NCI-H2171 (cell line): Measurements from ENCODE around the gene TPPP.
A peak's percentile ranks its signal among the peaks of the same experiment; 100 is the strongest.

Experiments
- DNase-seq: peaks from one replicate; lab custom pipeline; 2025; lab: John Stamatoyannopoulos, UW

TPPP gene

DNA sequence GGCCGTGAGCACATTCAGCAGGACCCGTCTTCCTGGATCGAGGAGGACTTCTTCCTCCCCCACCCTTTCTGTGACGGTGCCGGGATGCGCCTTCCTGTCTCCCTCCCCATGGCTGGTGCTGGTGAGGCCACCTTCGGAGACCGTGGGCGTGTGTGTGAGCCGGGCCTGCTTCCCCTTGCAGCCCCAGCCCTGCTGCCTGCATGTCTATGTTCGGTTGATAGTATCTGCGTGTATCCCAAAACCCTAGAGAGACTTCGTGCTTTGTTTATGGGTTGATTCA lies 68.3 kb downstream of the TPPP start:
- DNase-seq = no peak

DNA sequence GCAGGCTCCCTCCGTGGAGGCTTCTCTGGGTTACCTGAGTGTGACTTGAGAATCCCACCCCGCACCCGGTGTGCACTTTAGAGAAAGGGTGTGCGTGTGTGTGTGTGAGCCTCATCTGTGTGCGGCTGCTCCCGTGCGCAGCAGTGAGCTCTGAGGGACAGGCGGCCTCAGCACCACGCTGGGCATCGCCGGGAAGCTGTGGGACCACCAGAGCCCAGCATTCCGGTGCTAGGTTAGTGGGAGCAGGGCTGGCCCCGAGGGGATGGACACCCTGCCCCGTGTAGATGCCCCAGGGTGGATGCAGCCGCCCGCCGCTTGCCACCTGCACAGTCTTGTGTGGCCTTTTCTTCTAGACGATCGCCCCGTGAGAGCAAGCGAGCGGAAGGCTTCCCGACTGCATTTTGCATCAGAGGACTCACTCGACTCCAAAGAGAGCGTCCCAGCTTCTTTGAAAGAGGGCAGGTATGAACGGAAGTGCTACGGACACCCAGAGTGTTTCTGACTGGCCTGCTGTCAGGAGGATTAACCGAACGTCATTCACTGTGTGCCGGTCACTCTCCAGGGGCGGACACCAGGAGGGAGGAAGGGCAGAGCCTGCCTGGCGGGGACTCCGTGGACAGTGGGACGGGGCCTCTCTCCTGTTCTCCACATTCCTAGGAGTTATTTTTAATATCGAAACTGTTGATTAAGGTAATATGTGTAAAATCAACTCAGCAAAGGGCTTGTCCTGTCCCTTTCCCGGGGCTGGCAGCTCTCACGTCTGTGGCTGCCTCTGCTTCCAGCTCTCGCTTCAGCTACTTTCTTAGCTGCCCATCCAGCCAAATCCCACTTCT lies 68.8 kb downstream of the TPPP start:
- DNase-seq = no peak

DNA sequence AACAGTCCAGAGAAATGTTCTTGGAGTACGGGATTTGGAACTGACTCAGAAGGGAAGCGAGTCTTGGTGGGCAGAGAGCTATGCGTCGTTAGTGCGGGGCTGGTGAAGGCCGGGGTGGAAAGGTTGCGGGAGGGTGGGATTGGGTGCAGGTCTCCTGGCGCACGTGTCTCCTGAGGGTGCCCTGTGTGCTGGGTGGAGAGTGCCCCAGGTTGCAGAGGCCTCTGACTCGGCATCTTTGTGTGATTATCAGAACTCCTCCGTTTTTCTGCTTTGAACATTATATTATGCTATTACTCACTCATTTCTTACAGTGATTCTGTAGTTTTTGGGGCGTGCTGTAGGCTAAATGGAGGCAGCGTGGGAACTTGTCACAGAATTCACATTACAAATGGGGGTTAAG lies 69.6 kb downstream of the TPPP start:
- no peak for DNase-seq

DNA sequence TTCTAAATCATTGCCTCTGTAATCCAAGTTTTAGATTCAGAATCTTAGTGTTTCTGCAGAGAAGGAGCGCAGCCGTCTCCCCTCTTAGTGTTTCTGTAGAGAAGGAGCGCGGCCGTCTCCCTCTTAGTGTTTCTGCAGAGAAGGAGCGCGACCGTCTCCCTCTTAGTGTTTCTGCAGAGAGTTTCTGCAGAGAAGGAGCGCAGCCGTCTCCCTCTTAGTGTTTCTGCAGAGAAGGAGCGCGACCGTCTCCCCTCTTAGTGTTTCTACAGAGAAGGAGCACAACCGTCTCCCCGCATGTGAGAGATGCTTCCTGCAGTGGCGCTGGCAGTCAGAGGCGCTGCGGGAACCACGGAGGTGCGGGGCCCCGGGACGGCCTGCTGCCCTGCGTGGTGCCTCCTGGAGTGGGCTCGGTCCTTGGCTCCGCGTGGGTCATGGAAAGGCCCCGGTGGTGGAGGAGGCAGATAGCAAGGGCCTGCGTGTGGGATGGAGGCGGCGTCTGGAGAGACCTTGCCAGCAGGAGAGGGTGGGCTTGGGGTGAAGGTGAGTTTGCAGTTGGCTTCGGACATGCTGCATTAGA lies 70.1 kb downstream of the TPPP start:
- DNase-seq = no peak

DNA sequence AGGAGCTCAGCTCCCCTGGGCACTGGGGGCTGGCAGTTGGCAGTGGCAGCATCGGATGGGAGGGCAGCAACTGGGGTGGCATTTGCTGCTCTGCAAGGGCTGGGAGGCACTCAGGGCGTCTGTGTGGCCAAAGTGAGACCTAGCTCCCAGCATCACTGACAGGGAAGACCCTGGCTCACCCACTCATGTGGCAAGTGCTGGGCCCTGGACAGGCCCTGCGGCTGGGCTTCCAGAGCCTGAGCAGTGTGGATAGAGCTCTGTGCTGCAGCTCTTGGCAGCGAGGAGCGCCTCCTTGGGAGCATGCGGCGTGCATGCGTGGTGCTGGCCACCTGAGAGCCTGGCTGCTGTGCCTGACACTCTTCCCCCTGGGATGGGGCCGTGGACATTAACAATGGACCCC lies 70.8 kb downstream of the TPPP start:
- no peak for DNase-seq

DNA sequence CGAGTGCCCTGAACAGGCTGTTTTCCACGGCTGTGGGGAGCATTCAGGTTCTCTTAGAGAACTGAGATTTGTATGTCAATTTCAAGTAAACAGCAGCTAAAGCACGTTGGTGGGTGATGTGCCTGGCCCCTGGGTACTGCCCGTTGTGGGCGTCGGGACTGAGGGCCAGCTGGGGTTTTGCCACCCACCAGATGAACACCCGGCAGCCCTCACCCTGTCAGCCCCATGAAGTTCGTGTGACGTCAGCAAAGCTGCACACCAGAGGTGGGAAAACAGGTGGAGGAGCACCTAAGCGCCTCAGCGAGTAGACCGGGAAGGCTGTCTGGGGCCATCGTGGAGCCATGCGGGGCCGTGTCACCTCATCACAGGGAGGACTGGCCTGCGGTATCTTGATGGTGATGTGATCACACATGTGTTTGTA lies 71.8 kb downstream of the TPPP start:
- DNase-seq = no peak

DNA sequence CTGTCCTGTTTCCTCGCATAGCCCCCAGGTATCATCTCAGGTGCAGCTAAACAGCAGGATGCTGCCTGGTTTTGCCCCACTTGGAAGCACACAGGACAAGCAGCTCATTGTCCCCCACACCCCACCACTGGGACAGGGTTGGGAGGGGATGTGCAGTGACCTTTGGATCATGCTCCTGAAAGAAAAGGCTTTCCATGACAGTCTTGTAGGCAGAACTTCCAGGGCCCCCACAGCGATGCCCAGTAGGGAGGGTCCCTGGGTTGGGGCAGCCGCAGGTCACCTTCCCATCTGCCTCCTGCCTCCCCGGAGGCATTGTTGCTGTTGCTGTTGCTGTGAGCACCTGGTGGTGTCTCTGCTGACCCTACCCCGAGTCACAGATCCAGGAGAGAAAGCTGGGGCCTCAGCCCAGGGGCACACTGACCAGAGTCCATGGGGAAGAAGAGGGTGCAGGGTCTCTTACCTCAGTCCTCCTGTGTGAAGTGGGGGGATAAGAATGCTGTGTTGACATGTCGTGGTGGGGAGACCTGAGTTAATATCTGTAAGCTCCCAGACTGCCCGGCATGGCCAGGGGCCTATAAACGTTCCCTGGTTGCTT lies 72.5 kb downstream of the TPPP start:
- DNase-seq = no peak

DNA sequence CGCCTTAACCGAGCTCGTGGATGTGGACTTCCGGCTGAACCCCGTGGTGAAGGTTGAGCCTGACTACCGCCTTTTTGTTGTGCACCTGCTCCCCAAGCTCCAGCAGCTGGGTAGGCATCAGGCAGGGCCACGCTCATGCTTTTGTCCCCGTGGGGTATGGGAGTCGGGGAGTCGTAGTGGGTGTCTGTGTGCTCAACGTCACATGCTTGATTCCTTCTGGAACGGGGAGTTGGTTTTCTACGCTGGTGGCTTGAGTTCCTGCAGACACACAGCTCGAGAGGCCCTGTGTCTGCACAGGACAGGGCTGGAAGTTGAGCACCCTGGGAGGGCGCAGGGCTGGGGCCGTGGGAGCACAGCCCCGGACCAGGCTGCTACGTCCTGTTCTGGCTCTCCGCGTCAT lies 73.0 kb downstream of the TPPP start:
- DNase-seq = no peak

DNA sequence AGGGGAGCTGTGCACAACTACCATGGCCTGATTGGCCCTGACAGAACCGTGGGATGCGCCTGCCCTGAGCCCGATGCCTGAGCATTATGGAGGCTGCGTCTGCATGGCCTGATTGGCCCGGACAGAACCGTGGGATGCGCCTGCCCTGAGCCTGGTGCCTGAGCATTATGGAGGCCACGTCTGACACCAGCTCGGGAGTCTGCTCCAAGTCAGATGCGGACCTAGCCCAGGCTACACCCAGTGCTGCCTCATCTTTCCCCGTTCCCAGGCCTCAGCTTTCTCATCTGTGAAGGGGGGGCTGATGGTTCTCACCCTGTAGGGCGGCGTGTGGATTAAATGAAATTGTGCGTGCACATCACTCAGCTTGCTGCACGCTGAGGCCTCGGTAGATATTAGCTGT lies 73.7 kb downstream of the TPPP start:
- DNase-seq = no peak

DNA sequence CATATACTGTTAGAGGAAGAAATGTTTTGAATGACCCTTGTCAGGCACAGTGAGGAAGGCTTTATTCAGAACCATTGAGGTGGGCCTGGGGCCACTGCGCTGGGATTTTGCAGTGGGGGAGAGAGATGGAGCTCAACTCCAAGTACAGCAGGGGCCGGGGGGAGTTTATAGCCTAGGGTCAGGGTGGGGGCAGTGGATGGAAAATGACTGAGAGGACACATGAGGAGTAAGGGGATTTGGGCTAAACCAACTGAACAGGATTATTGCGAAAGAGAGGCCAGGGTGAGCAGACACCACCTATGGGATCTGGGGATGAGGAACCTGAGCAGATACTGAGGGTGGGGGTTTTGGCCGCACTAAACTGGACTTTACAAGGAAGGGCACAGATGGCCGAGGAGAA lies 74.7 kb downstream of the TPPP start:
- no peak for DNase-seq

DNA sequence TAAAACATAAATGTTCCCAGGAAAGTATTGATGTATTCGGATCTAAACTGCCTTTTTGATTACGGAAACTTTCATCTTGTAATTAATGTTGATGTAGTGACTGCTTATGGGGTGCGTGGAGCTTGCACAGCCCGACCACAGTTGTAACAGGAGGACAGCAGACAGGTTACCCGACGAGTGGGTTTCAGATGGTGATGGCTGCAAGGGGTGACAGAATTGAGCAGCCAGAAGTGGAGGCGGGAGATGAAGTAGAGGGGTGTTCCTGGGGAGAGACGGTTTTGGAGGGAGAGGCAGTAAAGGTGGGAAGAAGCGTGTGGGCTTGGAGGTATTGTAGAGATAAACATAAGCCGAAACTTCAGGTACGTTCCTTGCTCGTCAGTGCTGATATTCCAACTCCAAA lies 75.3 kb downstream of the TPPP start:
- no peak for DNase-seq

DNA sequence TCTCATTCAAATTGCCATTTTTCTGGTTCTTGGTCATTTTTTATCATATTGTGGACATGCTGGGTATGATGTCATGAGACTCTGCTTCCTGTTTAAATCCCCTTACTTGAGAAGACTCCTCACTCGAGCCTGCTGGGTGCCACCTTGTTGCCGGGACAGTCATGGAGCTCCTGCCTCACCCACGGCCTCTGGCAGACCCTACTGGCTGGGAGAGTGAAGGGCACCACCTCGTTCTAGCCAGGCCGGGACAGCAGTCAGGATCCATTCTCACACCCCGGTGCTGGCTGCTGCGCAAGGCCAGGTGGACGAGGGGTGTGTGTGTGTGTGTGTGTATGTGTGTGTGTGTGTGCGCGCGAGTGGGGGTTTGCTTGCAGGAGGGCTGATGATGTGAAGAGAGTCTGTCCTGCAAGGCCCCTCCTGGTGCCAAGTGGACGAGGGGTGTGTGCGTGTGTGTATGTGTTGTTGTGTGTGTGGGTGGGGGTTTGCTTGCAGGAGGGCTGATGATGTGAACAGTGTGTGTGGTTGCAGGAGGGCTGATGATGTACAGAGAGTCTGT lies 76.6 kb downstream of the TPPP start:
- DNase-seq = no peak

DNA sequence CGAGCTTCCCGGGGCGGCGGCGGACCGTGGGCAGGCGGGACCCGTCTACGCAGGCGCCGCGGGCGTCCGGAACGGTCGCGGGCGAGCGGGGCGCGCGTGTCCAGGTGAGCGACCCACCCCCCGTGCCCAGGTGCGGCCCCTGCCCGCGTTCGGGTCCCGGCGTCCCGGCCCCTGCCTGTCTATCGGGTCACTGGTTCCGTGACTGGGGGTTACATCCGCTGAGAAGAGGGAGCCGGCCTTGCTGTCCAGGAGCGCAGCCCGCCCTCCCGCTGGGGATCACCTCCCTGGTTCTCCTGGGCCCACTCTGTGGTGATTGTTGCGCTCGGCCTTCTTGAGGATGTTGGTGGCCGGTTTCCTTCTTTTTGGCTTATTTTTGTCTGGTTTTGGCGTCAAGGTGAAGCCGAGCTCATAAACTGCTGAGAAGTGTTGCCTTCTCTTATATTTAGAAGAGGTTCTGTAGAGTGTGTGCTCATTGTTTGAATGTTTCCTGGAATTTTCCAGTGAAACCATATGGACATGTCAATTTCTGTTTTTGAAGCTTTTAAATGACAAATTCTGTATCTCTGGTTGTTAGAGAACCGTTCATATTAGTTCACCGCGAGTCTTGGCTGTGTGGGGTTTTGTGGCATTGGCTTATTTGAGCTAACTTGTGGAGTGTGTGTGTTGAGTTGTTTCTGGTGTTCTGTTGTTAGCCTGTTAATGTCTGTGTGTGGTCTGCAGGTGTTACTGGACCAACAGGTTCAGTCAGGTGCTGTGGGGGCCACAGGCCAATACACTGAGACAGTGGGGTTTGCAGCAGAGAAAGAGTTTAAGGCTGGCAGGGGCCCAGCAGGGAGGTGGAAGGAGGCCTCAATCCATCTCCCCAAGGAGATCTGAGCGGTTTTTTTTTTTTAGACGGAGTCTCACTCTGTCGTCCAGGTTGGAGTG lies 80.4 kb downstream of the TPPP start:
- no peak for DNase-seq

DNA sequence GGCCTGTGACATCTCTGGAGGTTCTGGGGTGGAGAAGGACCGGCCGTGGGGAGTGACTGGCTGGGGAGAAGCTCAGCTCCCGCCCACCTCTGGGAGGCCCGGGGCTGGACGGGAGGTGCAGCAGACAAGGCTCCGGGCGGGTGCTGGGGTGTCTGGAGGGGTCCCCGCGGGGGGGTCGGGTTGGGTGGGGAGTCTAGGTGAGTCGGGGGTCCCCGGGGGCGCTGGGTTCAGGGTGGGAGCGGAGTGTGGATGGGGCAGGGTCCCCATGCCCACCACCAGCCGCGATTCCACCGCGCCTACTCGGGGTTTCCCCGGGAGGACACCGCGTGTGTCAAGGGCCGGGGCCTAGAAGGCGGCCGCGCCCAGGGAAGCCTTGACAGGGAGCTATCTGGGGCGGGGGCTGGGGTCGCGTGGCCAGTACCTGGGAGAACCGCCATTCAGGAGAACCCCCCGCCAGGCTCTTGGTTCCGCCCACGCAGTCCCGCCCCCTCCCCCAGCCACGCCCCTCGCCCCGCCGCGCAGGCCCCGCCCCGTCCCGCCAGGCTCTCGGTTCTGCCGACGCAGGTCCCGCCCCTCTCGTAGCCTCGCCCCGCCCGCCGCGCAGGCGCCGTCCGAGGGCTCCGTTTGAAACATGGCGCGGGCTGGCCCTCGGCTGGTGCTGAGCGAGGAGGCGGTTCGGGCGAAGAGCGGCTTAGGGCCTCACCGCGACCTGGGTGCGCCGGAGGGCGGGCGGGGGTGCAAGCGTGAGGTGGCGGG lies 81.2 kb downstream of the TPPP start, which contains the start of gene CEP72:
CEP72 (plus strand) TSS at position 610 of the 756 bp plus-strand sequence; CDS start at position 632, 22 bp downstream.
- DNase-seq = peak; percentile 92

DNA sequence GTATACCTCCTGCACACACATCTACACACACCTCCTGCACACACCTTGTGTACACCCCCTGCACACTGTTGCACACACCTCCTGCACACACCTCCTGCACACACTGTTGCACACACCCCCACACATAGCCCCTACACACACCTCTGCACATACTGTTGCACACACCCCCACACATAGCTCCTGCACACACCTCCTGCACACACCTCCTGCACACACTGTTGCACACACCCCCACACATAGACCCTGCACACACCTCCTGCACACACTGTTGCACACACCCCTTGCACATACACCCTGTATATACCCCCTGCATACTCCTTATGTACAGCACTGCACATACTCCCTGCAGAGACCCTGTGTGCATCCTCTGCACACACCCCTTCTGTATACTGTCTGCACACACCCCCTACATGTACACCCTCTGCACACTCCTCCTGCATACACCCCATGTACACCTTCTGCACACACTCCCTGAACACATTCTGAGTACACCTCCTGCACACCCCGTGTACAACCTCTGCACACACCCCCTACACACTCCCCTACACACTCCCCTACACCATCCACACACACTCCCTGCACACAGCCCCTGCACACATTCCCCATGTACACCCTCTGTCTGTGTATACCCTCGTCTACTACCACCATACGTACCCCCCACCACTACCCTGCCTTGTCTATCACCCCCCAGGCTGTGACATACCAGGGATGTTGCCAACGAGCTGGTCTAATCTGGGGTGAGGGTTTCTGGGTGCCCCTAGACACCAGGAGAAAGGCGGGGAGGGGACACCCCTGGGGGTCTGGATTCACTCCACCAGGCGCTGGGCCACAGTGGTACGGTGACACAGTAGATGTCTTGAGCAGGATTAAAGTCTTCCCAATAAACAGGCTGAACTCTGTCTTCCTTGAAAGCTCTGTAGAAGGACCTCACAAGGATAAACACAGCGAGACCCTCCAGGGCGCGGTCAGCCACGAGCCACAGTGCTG lies 82.1 kb downstream of the TPPP start:
- no peak for DNase-seq

DNA sequence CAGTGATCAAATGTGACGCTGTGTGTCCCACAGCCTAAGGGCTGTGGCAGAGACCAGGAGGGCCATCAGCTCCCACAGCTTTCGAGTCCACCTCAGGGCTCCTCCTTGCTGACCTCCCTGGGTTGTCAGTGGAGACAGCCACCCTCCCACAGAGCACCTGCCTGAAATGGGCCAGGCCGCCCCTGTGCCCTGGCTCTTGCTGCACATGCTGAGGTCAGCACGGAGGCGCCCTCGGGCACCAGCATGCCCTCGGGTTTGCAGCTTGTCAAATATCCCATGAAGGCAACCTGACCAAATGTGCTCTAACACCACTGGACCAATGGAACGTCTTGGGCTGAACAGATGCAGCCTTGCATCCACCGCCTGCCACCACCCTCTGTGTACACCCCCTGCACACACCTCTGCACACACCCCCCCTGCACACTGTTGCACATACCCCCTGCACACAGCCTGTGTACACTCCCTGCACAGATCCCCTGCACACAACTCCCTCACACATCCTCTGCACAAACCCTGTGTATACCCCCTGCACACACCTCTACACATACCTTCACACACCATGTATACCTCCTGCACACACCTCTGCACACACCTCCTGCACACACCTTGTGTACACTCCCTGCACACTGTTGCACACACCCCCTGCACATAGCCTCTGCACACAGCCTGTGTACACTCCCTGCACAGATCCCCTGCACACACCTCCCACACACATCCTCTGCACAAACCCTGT lies 83.0 kb downstream of the TPPP start:
- DNase-seq = no peak
